Measurements from ENCODE around the gene RNASEH1. TPM values are rescaled to one million over a fixed set of nuclear protein-coding genes. Genes with fewer than 3 reads are reported as not detected.
A peak's percentile ranks its signal among the peaks of the same experiment; 100 is the strongest.

The RNASEH1 gene
- total and polyA plus RNA-seq, 5 donors: 17.3 to 21.2 (median 20.0) TPM

DNA sequence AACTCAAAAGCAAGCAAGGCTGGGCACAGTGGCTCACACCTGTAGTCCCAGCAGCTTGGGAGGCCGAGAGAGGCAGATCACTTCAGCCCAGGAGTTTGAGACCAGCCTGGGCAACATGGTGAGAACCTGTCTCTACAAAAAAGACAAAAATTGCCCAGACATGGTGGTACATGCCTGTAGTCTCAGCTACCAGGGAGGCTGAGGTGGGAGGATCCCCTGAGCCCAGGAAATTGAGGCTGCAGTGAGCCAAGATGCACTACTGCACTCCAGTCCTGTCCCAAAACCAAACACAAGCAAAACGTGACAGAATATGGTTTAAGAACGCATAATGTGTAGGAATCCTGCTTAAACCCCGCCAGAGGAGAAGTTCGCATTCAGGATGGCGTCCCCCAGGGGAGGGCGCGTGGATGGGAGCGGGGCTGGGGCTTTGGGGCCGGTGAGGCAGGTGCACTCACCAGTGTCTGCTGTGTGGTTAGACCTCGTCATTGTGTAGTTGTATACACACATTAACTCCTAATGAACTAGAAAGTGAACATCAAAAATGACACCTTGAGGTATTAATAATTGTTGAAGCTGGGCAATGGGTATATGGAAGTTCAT is 42.2 kb upstream of the RNASEH1 start:
- H3K4me3 ChIP-seq (ENCODE audit: low read length): no peak overlapping the region
- DNase-seq (no peak), ATAC-seq (no peak)
- intact Hi-C loops (cut with DNase I): no loop called here
- no peaks in the 10 kb centered on the region for H3K4me1 ChIP-seq (ENCODE audit: control insufficient read depth, insufficient read depth, low read length)
- no peaks in the 10 kb centered on the region for H3K27me3 ChIP-seq (ENCODE audit: control insufficient read depth, insufficient read depth)
- WGBS: 87% methylated on average over 11 of the region's 11 CpGs
- H3K27ac ChIP-seq (ENCODE audit: low read length): no peak overlapping the region
- H3K9me3 ChIP-seq (ENCODE audit: control insufficient read depth, low read length): no peaks in the 10 kb centered on the region

DNA sequence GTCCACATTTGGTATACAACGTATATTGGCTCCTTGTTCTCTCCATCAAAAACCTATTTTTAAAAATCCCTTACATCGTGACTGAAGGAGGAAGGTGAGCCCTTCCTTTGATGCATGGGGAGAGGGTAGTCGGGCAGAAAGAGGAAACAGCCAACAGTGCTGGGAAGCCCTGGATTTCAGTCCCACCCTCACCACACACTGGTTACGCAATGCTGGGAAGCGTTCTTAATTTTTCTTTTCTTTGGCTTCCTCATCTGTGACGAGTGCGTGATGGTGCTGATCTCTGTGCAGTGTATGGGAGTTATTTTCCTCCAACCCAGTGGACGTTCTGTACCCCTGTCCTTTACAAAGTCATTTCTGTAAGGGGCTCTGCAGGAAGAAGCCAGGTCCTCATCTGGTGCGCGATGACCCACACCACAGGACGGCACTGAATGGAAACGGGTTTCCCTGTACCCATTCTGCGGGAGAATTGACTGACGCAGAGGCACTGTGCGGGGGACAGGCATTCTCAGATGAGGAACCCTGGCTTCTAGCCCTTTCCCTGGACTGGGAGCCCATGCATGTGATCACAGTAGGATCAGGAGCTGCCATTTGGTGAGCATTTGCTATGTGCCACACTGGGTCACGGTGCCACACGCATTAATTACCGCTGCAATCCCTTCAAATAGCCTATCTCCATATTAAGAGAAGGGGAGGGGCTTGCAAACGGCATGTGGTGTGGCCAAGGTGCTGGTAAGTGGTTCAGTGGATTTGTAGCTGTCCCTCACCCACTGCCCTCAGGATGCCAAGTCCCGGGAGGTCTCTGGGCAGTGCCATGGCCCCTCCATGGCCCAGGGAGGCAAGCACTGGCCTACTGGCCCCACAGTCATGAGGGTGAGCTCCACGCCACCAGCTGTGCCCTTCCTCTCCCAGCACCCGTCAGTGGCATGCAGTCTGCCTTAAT is 41.0 kb upstream of the RNASEH1 start:
- DNase-seq (no peak), ATAC-seq (peak in 1 of 2 donors; percentile 57)
- intact Hi-C loops (cut with DNase I): no loop called here
- Histone ChIP-seq H3K4me3 (ENCODE audit: low read length) (no peak overlapping the region), H3K27ac (ENCODE audit: low read length) (no peak overlapping the region), H3K9me3 (ENCODE audit: control insufficient read depth, low read length) (no peaks in the 10 kb centered on the region), H3K27me3 (ENCODE audit: control insufficient read depth, insufficient read depth) (no peaks in the 10 kb centered on the region), H3K4me1 (ENCODE audit: control insufficient read depth, insufficient read depth, low read length) (no peaks in the 10 kb centered on the region)
- whole genome bisulfite sequencing: 81% methylated on average over 22 of the region's 22 CpGs

DNA sequence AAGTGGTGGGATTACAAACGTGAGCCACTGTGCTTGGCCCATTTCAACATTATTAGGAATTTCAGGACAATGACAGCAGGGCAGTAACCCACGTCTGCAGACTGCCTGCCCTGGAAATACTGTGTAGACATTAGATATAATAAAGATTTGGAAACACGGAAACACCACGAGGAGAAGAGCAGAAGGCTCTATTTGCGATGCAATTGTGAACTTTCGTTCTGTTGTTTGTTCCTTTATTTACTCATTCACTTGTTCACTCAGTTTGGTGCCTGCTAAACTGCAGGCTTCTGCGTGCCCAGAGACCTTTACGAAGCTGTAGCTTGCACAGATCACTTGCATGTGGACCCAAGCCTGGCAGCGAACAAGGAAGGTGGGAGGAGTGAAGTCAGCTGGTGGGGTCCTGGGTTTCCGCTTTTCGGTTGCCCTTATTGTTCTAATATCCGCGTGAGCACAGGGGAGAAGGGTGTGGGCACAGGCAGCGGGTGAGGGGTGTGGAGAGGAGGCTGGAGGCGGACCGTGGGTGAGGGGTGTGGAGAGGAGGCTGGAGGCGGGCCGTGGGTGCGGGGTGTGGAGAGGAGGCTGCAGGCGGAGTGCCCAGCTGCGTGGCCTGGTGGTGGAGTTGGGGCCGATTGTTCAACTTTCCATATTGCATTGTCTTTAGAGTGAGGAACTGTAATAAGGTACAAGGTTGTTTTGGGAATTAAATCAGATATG is 40.2 kb upstream of the RNASEH1 start:
- peak; percentile 44 to 60 for ATAC-seq
- Histone ChIP-seq H3K9me3 (ENCODE audit: control insufficient read depth, low read length) (no peaks in the 10 kb centered on the region), H3K4me1 (ENCODE audit: control insufficient read depth, insufficient read depth, low read length) (no peaks in the 10 kb centered on the region), H3K27ac (ENCODE audit: low read length) (no peak overlapping the region), H3K4me3 (ENCODE audit: low read length) (no peak overlapping the region), H3K27me3 (ENCODE audit: control insufficient read depth, insufficient read depth) (no peaks in the 10 kb centered on the region)
- intact Hi-C loops (cut with DNase I): no loop called here
- WGBS: 73% methylated on average over 22 of the region's 22 CpGs
- peak in 2 of 3 donors; percentile 59 to 79 for DNase-seq

DNA sequence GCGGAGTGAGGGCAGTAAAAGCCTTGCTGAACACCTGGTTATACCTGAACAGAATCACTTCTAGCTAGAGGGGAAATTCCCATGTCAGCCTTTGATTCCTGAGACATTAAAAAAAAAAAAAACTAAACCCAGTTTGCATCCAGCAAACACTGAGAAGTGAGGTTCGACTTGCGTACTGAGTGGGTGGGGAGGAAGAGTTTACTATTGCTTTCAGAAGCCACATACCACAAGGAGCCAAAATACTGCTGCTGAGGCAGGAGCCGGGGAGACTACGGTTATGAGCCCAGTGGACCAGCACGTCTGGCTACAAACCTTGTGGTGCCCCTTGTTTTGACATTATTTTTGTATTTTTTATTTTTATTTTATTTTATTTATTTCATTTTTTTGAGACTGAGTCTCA is 39.4 kb upstream of the RNASEH1 start:
- no peak overlapping the region for H3K27ac ChIP-seq (ENCODE audit: low read length)

DNA sequence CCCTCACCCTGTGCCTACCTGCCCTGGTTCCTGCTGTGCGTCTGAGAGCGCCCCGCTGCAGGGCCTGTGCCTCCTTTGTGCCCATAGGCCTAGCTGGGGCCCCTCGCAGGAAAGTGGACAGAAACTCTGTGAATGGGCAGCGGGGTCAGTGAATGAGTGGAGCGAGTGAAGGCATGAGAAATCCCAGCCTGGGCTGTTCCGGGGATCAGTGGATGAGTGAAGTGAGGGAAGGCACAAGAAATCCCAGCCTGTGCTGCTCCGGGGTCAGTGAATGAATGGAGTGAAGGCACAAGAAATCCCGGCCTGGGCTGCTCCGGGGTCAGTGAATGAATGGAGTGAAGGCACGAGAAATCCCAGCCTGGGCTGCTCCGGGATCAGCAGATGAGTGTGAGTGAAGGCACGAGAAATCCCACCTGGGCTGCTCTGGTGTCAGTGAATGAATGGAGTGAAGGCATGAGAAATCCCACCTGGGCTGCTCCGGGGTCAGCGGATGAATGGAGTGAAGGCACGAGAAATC is 38.8 kb upstream of the RNASEH1 start:
- ATAC-seq: no peak
- H3K9me3 ChIP-seq (ENCODE audit: control insufficient read depth, low read length): no peaks in the 10 kb centered on the region
- WGBS: 81% methylated on average over 16 of the region's 16 CpGs
- no peaks in the 10 kb centered on the region for H3K4me1 ChIP-seq (ENCODE audit: control insufficient read depth, insufficient read depth, low read length)
- intact Hi-C loops (cut with DNase I): no loop called here
- H3K27me3 ChIP-seq (ENCODE audit: control insufficient read depth, insufficient read depth): no peaks in the 10 kb centered on the region
- peak overlapping the region; percentile 26 for H3K27ac ChIP-seq (ENCODE audit: low read length)
- no peak for DNase-seq
- H3K4me3 ChIP-seq (ENCODE audit: low read length): no peak overlapping the region

More for the DNA sequence above, 39.4 kb upstream of the RNASEH1 start:
- intact Hi-C loops (cut with DNase I): no loop called here
- Histone ChIP-seq H3K9me3 (ENCODE audit: control insufficient read depth, low read length) (no peaks in the 10 kb centered on the region), H3K4me3 (ENCODE audit: low read length) (no peak overlapping the region), H3K27me3 (ENCODE audit: control insufficient read depth, insufficient read depth) (no peaks in the 10 kb centered on the region), H3K4me1 (ENCODE audit: control insufficient read depth, insufficient read depth, low read length) (no peaks in the 10 kb centered on the region)
- ATAC-seq (no peak), DNase-seq (no peak)
- 76% methylated on average over 6 of the region's 6 CpGs for WGBS

DNA sequence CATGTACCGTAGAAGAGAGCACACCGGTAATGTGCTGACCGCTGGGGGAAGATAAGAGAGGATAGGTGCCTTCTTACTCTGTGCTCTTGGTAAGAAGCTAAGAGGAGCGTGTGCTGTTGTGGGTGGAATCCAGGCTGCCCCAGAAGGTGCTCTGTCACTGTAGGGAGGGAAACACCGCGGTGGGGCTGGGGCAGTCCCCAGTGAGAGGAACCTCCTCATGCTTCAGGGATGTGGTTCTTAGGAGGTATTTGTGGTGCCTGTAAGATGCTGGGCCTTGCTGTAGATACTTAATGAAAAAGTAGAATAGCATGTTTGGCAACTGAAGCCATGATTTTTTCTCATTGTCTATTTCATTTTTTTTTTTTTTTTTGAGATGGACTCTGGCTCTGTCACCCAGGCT is 37.9 kb upstream of the RNASEH1 start:
- H3K4me1 ChIP-seq (ENCODE audit: control insufficient read depth, insufficient read depth, low read length): no peaks in the 10 kb centered on the region
- ATAC-seq (peak in 1 of 2 donors; percentile 7), DNase-seq (no peak)
- no peaks in the 10 kb centered on the region for H3K27me3 ChIP-seq (ENCODE audit: control insufficient read depth, insufficient read depth)
- H3K9me3 ChIP-seq (ENCODE audit: control insufficient read depth, low read length): no peaks in the 10 kb centered on the region
- intact Hi-C loops (cut with DNase I): no loop called here
- 77% methylated on average over 6 of the region's 6 CpGs for WGBS
- H3K27ac ChIP-seq (ENCODE audit: low read length): no peak overlapping the region
- no peak overlapping the region for H3K4me3 ChIP-seq (ENCODE audit: low read length)

DNA sequence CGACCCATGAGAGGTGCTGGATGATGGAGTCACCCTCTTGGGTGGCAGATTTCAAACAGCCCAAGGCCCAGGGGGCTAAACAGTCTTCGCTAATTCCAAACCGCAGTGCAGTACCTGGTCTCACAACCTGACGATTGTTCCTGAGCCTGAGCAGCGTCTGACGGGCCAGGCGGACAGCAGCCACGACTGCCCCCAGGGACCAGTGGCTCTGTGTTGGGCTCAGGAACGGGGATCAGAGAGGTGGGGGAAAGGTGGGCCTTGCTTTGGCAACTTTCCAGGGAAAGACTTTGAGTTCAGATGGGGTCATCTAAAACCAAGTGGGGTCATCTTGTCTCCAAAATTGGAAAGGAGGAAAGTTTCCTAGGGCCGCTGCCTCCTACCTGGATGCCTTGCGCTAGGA is 37.3 kb upstream of the RNASEH1 start:
- ATAC-seq: peak in 1 of 2 donors; percentile 12
- intact Hi-C loops (cut with DNase I): no loop called here

DNA sequence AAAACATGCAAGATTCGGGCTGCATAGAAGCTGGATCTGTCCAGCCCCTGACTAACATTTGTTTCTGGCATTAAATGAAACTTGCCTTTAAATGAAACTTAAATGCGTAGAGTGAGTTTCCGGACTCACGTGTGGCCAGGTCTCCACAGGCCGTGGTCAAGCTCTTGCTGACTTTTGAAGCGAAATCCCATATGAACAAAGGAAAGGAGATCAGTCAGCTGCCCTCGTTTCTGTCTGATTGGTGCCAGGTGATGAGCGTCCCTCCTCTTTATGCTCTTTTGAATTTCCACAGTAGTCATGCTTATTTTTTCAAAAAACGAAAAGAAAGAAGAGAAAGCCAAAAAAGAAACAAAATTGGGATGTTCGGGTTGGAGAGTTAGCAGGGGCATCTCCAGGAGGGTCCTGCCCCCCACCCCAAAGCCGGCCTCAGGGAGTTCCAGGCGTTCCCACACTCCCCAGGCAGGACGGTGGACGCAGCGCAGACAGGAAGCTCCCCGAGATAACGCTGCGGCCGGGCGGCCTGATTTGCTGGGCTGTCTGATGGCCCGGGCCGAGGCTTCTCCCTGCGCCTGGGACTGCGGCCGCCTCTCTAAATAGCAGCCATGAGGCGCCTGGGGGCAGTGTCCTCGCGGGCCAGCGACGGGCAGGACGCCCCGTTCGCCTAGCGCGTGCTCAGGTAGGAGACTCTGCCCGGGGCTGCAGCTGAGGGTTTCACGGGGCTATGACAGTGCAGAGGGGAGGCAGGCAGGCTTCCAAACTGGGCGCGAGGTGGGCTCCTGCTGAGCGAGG is 36.6 kb upstream of the RNASEH1 start, which contains the start of gene COLEC11:
Gene COLEC11, plus strand, starts transcription at position 620 of the 789 bp plus-strand sequence. CDS start 9,229 bp downstream, outside the sequence.
- H3K27me3 ChIP-seq (ENCODE audit: control insufficient read depth, insufficient read depth): no peaks in the 10 kb centered on the region
- H3K4me1 ChIP-seq (ENCODE audit: control insufficient read depth, insufficient read depth, low read length): no peaks in the 10 kb centered on the region
- intact Hi-C loops (cut with DNase I): no loop called here
- H3K9me3 ChIP-seq (ENCODE audit: control insufficient read depth, low read length): no peaks in the 10 kb centered on the region
- H3K4me3 ChIP-seq (ENCODE audit: low read length): peak within 1 kb of the TSS; percentile 7
- WGBS: 15% methylated on average over 40 of the region's 40 CpGs
- ATAC-seq (peak; percentile 94 to 95), DNase-seq (peak; percentile 77 to 91 (median 90))
- H3K27ac ChIP-seq (ENCODE audit: low read length): peak within 1 kb of the TSS; percentile 23

More for the DNA sequence above, 37.3 kb upstream of the RNASEH1 start:
- Histone ChIP-seq H3K9me3 (ENCODE audit: control insufficient read depth, low read length) (no peaks in the 10 kb centered on the region), H3K27ac (ENCODE audit: low read length) (no peak overlapping the region), H3K4me1 (ENCODE audit: control insufficient read depth, insufficient read depth, low read length) (no peaks in the 10 kb centered on the region), H3K4me3 (ENCODE audit: low read length) (peak overlapping the region; percentile 7), H3K27me3 (ENCODE audit: control insufficient read depth, insufficient read depth) (no peaks in the 10 kb centered on the region)
- 73% methylated on average over 11 of the region's 11 CpGs for WGBS
- DNase-seq: no peak

DNA sequence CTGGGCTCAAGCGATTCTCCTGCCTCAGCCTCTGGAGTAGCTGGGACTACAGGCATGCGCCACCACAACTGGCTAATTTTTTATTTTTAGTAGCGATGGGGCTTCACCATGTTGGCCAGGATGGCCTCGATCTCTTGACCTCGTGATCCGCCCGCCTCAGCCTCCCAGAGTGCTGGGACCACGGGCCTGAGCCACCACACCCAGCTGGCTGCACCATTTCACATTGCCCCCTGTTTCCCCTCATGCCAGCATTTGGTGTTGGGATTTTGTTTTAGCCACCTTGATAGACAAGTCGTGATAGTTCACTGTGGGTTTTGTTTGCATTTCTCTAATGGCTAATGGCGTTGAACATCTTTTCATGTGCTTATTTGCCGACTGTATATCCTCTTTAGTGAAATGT is 31.0 kb upstream of the RNASEH1 start:
- no peaks in the 10 kb centered on the region for H3K9me3 ChIP-seq (ENCODE audit: control insufficient read depth, low read length)
- H3K4me1 ChIP-seq (ENCODE audit: control insufficient read depth, insufficient read depth, low read length): peaks cover 7% of the 10 kb centered on the region
- intact Hi-C loops (cut with DNase I): loop anchor here in 2 of 4 donors (5.0 to 10.0 kb wide), 2 partner anchors 56 to 63 kb away; no protein-coding TSS in a partner anchor
- no peak overlapping the region for H3K27ac ChIP-seq (ENCODE audit: low read length)
- 92% methylated on average over 11 of the region's 11 CpGs for WGBS
- ATAC-seq: no peak
- DNase-seq: no peak
- no peak overlapping the region for H3K4me3 ChIP-seq (ENCODE audit: low read length)
- no peaks in the 10 kb centered on the region for H3K27me3 ChIP-seq (ENCODE audit: control insufficient read depth, insufficient read depth)

DNA sequence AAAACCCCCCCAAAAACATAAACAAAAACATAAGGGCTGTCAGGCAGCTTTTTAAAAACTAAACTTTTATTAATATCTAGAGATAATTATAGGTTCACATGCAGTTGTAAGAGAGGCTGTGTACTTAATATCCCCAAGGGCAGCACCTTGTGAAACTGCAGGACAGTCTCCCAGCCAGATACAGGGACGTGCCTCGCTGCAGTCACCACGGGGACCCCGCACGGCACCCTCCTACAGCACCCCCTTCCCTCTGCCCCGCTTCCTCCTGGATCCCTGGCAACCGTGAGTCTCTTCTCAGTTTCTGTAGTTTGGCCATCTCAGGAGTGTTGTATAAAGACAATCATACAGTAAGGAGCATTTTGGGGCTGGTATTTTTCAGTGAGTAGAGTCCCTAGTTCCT is 30.0 kb upstream of the RNASEH1 start:
- Histone ChIP-seq H3K27me3 (ENCODE audit: control insufficient read depth, insufficient read depth) (no peaks in the 10 kb centered on the region), H3K4me1 (ENCODE audit: control insufficient read depth, insufficient read depth, low read length) (peaks cover 7% of the 10 kb centered on the region), H3K4me3 (ENCODE audit: low read length) (no peak overlapping the region), H3K27ac (ENCODE audit: low read length) (no peak overlapping the region), H3K9me3 (ENCODE audit: control insufficient read depth, low read length) (no peaks in the 10 kb centered on the region)
- 84% methylated on average over 7 of the region's 7 CpGs for WGBS
- ATAC-seq (no peak), DNase-seq (no peak)
- intact Hi-C loops (cut with DNase I): loop anchor here in 2 of 4 donors (5.0 to 10.0 kb wide), 2 partner anchors 57 to 64 kb away; no protein-coding TSS in a partner anchor
